ENCODE results near the gene CELA2A. TPM values are rescaled to one million over a fixed set of nuclear protein-coding genes. Genes with fewer than 3 reads are reported as not detected.
"Not testable (repeated sequence)": the region's sequence is repeated elsewhere in the genome, so short reads cannot be mapped to it uniquely, and the experiment has no call there.

Gene CELA2A
- total and polyA plus RNA-seq, 7 experiments from 2014 or later, result not detected

GRCh38 chr1:15452866-15453571, 3.5 kb upstream of the CELA2A start:
- Histone ChIP-seq H3K36me3 (ENCODE audit: control insufficient read depth in 2 of 3, insufficient read depth in 3 of 3, low read length in 3 of 3) (no peaks in the 10 kb centered on the region), H3K4me3 (ENCODE audit: low read length) (no peak overlapping the region), H3K9me3 (ENCODE audit: control insufficient read depth in 2 of 3, low read length in 3 of 3) (no peaks in the 10 kb centered on the region), H3K27ac (ENCODE audit: low read depth, low read length) (no peak overlapping the region), H3K4me1 (ENCODE audit: control insufficient read depth in 2 of 2, insufficient read depth in 2 of 2, low read length in 2 of 2) (no peaks in the 10 kb centered on the region), H3K27me3 (ENCODE audit: control insufficient read depth in 2 of 2, insufficient read depth in 2 of 2, low read length in 2 of 2) (no peaks in the 10 kb centered on the region)
- no peak for DNase-seq
- ATAC-seq, result no peak
- POLR2A ChIA-PET, result no interaction called here
- Mint-ChIP-seq H3K4me3 (no peak overlapping the region), H3K9me3 (peaks cover 0 to 4% (median 0%) of the 10 kb centered on the region in 11 donors), H3K4me1 (no peaks in the 10 kb centered on the region), H3K27me3 (peaks cover 0 to 4% (median 0%) of the 10 kb centered on the region in 5 donors), H3K27ac (no peak overlapping the region), H3K36me3 (no peaks in the 10 kb centered on the region)
- intact Hi-C loops (cut with micrococcal nuclease), result no loop called here
- CTCF ChIA-PET, result no interaction called here

- Histone ChIP-seq H3K4me1 (ENCODE audit: control insufficient read depth in 2 of 2, insufficient read depth in 2 of 2, low read length in 2 of 2) (no peaks in the 10 kb centered on the region), H3K9me3 (ENCODE audit: control insufficient read depth in 2 of 3, low read length in 3 of 3) (no peaks in the 10 kb centered on the region), H3K27me3 (ENCODE audit: control insufficient read depth in 2 of 2, insufficient read depth in 2 of 2, low read length in 2 of 2) (no peaks in the 10 kb centered on the region), H3K36me3 (ENCODE audit: control insufficient read depth in 2 of 3, insufficient read depth in 3 of 3, low read length in 3 of 3) (no peaks in the 10 kb centered on the region), H3K4me3 (ENCODE audit: low read length) (no peak overlapping the region), H3K27ac (ENCODE audit: low read depth, low read length) (no peak overlapping the region)
- peaks cover 0 to 4% (median 0%) of the 10 kb centered on the region in 5 donors for H3K27me3 Mint-ChIP-seq
- no peaks in the 10 kb centered on the region for H3K36me3 Mint-ChIP-seq
- peaks cover 0 to 4% (median 0%) of the 10 kb centered on the region in 11 donors for H3K9me3 Mint-ChIP-seq
- POLR2A ChIA-PET, result no interaction called here
- ATAC-seq, result no peak
- no peak overlapping the region for H3K4me3 Mint-ChIP-seq
- CTCF ChIA-PET, result no interaction called here
- DNase-seq, result no peak
- intact Hi-C loops (cut with micrococcal nuclease), result no loop called here
- H3K27ac Mint-ChIP-seq, result no peak overlapping the region
- no peaks in the 10 kb centered on the region for H3K4me1 Mint-ChIP-seq
Observed at GRCh38 chr1:15453734-15454133, 2.8 kb upstream of the CELA2A start.

- intact Hi-C loops (cut with micrococcal nuclease), result no loop called here
- no peaks in the 10 kb centered on the region for H3K4me1 ChIP-seq (ENCODE audit: control insufficient read depth in 2 of 2, insufficient read depth in 2 of 2, low read length in 2 of 2)
- POLR2A ChIA-PET, result no interaction called here
- H3K36me3 ChIP-seq (ENCODE audit: control insufficient read depth in 2 of 3, insufficient read depth in 3 of 3, low read length in 3 of 3), result no peaks in the 10 kb centered on the region
- Mint-ChIP-seq H3K4me3 (no peak overlapping the region), H3K4me1 (no peaks in the 10 kb centered on the region), H3K27me3 (peaks cover 0 to 4% (median 0%) of the 10 kb centered on the region in 5 donors), H3K9me3 (peaks cover 0 to 4% (median 0%) of the 10 kb centered on the region in 11 donors), H3K27ac (no peak overlapping the region), H3K36me3 (no peaks in the 10 kb centered on the region)
- no peak for DNase-seq
- ATAC-seq, result no peak
- no peak overlapping the region for H3K4me3 ChIP-seq (ENCODE audit: low read length)
- H3K9me3 ChIP-seq (ENCODE audit: control insufficient read depth in 2 of 3, low read length in 3 of 3), result no peaks in the 10 kb centered on the region
- no peaks in the 10 kb centered on the region for H3K27me3 ChIP-seq (ENCODE audit: control insufficient read depth in 2 of 2, insufficient read depth in 2 of 2, low read length in 2 of 2)
- CTCF ChIA-PET, result no interaction called here
- no peak overlapping the region for H3K27ac ChIP-seq (ENCODE audit: low read depth, low read length)
Observed at GRCh38 chr1:15454256-15454655, 2.3 kb upstream of the CELA2A start.

GRCh38 chr1:15455522-15455921, 1.0 kb upstream of the CELA2A start:
- no peak for DNase-seq
- POLR2A ChIA-PET, result no interaction called here
- no peak for ATAC-seq
- no peak overlapping the region for H3K27ac Mint-ChIP-seq
- no peaks in the 10 kb centered on the region for H3K4me1 Mint-ChIP-seq
- no peaks in the 10 kb centered on the region for H3K4me1 ChIP-seq (ENCODE audit: control insufficient read depth in 2 of 2, insufficient read depth in 2 of 2, low read length in 2 of 2)
- H3K9me3 Mint-ChIP-seq, result peaks cover 0 to 4% (median 0%) of the 10 kb centered on the region in 11 donors
- no peaks in the 10 kb centered on the region for H3K36me3 Mint-ChIP-seq
- H3K27ac ChIP-seq (ENCODE audit: low read depth, low read length), result no peak overlapping the region
- H3K27me3 Mint-ChIP-seq, result peaks cover 0 to 4% (median 2%) of the 10 kb centered on the region in 5 donors
- H3K36me3 ChIP-seq (ENCODE audit: control insufficient read depth in 2 of 3, insufficient read depth in 3 of 3, low read length in 3 of 3), result no peaks in the 10 kb centered on the region
- H3K4me3 ChIP-seq (ENCODE audit: low read length), result no peak overlapping the region
- no peak overlapping the region for H3K4me3 Mint-ChIP-seq
- H3K9me3 ChIP-seq (ENCODE audit: control insufficient read depth in 2 of 3, low read length in 3 of 3), result no peaks in the 10 kb centered on the region
- intact Hi-C loops (cut with micrococcal nuclease), result no loop called here
- no peaks in the 10 kb centered on the region for H3K27me3 ChIP-seq (ENCODE audit: control insufficient read depth in 2 of 2, insufficient read depth in 2 of 2, low read length in 2 of 2)
- CTCF ChIA-PET, result no interaction called here

DNA sequence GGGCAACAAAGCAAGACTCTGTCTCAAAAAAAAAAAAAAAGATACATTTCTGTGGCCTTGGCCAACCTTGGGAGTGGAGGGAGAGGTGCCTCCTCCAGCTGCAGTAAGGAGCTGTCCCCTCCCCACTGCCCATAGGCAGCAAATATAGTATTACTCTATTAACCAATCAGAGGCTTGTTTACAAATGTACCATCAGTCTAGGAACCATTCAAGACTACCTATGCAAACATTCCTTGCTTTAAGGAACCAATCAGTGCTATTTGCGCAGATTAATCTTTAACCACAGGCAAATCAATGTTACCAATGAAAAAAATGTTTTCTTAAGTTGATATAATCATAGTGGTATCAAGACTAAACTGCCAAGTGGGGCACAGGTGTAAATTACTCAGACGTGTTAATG, 1.1 kb downstream of the CELA2A start:
- H3K27ac Mint-ChIP-seq, result no peak overlapping the region
- no peaks in the 10 kb centered on the region for H3K36me3 Mint-ChIP-seq
- Histone ChIP-seq H3K9me3 (ENCODE audit: control insufficient read depth in 2 of 3, low read length in 3 of 3) (no peaks in the 10 kb centered on the region), H3K4me1 (ENCODE audit: control insufficient read depth in 2 of 2, insufficient read depth in 2 of 2, low read length in 2 of 2) (no peaks in the 10 kb centered on the region), H3K27ac (ENCODE audit: low read depth, low read length) (no peak overlapping the region), H3K4me3 (ENCODE audit: low read length) (no peak overlapping the region), H3K27me3 (ENCODE audit: control insufficient read depth in 2 of 2, insufficient read depth in 2 of 2, low read length in 2 of 2) (no peaks in the 10 kb centered on the region), H3K36me3 (ENCODE audit: control insufficient read depth in 2 of 3, insufficient read depth in 3 of 3, low read length in 3 of 3) (no peaks in the 10 kb centered on the region)
- ATAC-seq (no peak), DNase-seq (no peak)
- POLR2A ChIA-PET, result no interaction called here
- H3K4me1 Mint-ChIP-seq, result no peaks in the 10 kb centered on the region
- intact Hi-C loops (cut with micrococcal nuclease), result no loop called here
- CTCF ChIA-PET, result no interaction called here
- peaks cover 0 to 3% (median 0%) of the 10 kb centered on the region in 5 donors for H3K27me3 Mint-ChIP-seq
- no peaks in the 10 kb centered on the region for H3K9me3 Mint-ChIP-seq
- H3K4me3 Mint-ChIP-seq, result no peak overlapping the region

DNA sequence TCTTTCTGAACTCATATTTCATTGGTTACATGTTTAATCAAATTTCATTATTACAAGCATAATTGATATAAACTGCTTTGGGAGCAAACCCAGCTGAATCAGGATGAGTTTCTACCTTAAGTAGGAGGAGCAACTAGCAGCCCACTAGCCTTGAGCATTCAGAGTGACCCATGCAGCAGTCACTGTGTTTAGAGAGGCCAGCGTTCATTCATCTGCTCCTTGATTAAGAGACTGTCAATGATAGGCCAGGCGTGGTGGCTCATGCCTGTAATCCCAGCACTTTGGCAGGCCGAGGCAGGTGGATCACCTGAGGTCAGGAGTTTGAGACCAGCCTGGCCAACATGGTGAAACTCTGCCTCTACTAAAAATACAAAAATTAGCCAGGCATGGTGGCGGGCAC, 1.9 kb downstream of the CELA2A start:
- H3K4me1 ChIP-seq (ENCODE audit: control insufficient read depth in 2 of 2, insufficient read depth in 2 of 2, low read length in 2 of 2); H3K4me1 Mint-ChIP-seq: not testable (repeated sequence)

More for the DNA sequence above, 1.9 kb downstream of the CELA2A start:
- CTCF ChIA-PET; H3K36me3 Mint-ChIP-seq; H3K9me3 ChIP-seq (ENCODE audit: control insufficient read depth in 2 of 3, low read length in 3 of 3); H3K36me3 ChIP-seq (ENCODE audit: control insufficient read depth in 2 of 3, insufficient read depth in 3 of 3, low read length in 3 of 3); H3K27ac Mint-ChIP-seq; H3K9me3 Mint-ChIP-seq; POLR2A ChIA-PET; H3K27ac ChIP-seq (ENCODE audit: low read depth, low read length); H3K4me3 Mint-ChIP-seq; H3K27me3 Mint-ChIP-seq; H3K27me3 ChIP-seq (ENCODE audit: control insufficient read depth in 2 of 2, insufficient read depth in 2 of 2, low read length in 2 of 2); DNase-seq; intact Hi-C loops (cut with micrococcal nuclease); ATAC-seq; H3K4me3 ChIP-seq (ENCODE audit: low read length): not testable (repeated sequence)

All from naive thymus-derived CD4-positive, alpha-beta T cell (primary cell).